NCI-H69 (cell line): ENCODE results near the gene TUBB1.
"Not testable (repeated sequence)": the region's sequence is repeated elsewhere in the genome, so short reads cannot be mapped to it uniquely, and the experiment has no call there.

ENCODE experiments used
- DNase-seq: peaks from one replicate; lab custom pipeline; 2025; lab: John Stamatoyannopoulos, UW

Gene TUBB1

GRCh38 chr20:59022754-59023153 is 3.5 kb downstream of the TUBB1 start:
- no peak for DNase-seq

GRCh38 chr20:59023616-59024015 is 4.4 kb downstream of the TUBB1 start:
- DNase-seq = no peak

DNA sequence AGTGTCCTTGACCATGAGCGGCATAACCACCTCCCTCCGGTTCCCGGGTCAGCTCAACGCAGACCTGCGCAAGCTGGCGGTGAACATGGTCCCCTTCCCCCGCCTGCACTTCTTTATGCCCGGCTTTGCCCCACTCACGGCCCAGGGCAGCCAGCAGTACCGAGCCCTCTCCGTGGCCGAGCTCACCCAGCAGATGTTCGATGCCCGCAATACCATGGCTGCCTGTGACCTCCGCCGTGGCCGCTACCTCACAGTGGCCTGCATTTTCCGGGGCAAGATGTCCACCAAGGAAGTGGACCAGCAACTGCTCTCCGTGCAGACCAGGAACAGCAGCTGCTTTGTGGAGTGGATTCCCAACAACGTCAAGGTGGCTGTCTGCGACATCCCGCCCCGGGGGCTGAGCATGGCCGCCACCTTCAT is 4.9 kb downstream of the TUBB1 start:
- DNase-seq = no peak

- DNase-seq = no peak
Observed at GRCh38 chr20:59025086-59025485, 5.9 kb downstream of the TUBB1 start.

GRCh38 chr20:59025511-59025910 is 6.3 kb downstream of the TUBB1 start:
- peak; percentile 8 for DNase-seq

- DNase-seq = no peak
Observed at GRCh38 chr20:59026904-59027740, 7.9 kb downstream of the TUBB1 start.

DNA sequence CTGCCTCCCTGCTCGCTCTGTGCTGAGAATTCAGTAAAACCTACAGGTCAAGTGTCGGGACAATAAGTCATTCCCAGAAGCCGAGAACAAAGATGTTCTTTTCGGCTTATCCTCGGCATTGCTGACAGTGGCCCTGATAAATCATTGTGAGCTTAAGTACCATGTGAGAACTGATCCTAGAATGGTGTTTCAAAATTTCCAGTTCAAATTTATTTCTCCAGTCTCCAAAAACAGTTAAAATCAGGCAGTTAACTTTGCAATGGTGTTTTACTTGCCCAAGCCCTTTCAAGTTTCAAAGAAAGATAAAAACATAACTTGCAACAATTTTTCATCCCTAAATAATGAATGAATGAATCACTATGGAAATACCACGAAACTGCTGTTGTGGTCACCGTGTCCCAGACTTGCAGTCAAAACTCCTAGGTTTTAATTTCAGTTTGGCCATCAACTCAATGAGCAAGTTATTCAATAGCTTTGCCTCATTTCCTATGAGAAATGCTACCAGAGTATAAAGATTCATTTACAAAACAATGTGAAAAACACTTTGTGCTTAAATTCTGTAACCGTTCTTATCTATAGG is 8.6 kb downstream of the TUBB1 start:
- DNase-seq = no peak

DNA sequence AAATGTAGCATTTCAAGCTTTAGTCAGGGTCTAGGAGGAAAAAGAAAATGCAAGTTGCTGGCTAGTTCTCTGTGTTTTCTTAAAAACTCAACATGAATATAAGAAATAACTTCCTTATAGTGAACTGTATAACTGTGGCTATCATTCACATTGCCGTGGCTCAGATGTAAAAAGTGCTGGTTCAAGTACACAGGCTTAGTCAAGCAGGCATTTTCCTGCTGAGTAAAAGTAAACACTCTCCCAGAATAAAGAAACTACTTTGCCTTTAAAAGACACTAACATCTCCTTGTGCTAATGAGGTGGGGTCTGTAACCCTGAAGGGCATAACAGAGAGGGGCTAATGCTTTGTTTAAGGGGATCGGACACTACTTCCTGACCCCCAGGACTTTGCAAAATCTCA is 9.6 kb downstream of the TUBB1 start:
- no peak for DNase-seq

- DNase-seq = no peak
Observed at GRCh38 chr20:59030911-59031563, 11.8 kb downstream of the TUBB1 start.

GRCh38 chr20:59031564-59032022 is 12.4 kb downstream of the TUBB1 start:
- peak; percentile 23 for DNase-seq

GRCh38 chr20:59032023-59032712 is 12.9 kb downstream of the TUBB1 start, which contains the start of gene ATP5F1E:
ATP5F1E (minus strand) TSS chr20:59032335; CDS start chr20:59032251, 84 bp downstream.
- DNase-seq = peak; percentile 97

DNA sequence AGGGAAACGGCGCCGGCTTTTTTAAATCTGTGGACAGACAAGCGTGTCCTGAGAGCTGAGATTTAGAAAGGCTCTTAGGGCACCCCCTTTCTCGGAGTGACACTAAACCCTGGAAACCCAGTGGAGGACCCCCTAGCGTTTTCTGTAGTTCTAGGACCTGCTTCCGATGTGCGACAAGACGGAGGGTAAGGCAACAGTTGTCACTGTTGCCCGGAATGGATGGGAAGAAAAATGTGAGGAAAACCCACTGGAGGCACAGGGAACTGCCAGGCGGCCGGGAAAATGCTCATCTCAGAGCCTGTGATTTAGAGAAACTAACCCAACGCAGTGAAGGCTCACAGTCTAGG is 13.5 kb downstream of the TUBB1 start:
- peak; percentile 92 for DNase-seq

- DNase-seq = no peak
Observed at GRCh38 chr20:59033093-59033492, 13.9 kb downstream of the TUBB1 start.

GRCh38 chr20:59033616-59034165 is 14.5 kb downstream of the TUBB1 start:
- DNase-seq = peak; percentile 78

DNA sequence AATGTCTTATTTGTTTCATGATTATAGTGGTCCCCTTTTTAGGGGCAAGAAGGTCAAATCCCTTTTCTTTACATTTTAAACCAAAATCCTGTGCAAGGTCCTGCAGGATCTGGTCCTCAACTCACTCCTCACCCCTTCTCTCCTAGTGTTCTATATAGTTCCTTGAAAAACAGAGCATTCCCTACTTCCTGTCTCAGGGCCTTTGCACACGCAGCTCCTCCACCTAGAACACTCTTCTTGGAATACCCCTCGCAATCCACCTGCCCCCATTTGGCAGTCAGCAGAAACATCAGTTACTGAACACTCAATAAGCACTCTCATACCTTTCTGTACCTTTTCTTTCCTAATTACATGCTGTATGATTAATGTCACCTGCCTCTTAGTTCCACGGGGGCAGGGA is 16.2 kb downstream of the TUBB1 start:
- peak; percentile 58 for DNase-seq

GRCh38 chr20:59037386-59037785 is 18.2 kb downstream of the TUBB1 start:
- DNase-seq = no peak

DNA sequence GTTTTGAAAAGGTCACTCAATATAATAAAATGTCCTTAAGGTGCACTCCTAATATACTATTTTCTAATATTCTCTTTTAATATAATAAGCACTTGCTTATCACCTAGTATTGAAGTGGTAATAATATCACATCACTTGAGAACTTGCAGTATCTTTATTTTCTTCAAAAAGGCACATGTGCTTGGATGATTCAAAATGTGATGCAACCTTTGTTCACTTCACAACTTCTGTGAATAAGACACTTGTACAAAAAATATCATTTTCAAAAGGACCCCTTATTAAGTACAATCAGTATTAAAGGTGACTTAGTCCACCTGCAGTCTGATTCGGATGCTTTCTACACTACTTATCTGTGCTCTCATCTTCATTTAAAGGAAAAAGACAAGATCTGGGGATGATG is 20.0 kb downstream of the TUBB1 start:
- DNase-seq = no peak

- DNase-seq = no peak
Observed at GRCh38 chr20:59040667-59041066, 21.4 kb downstream of the TUBB1 start.

DNA sequence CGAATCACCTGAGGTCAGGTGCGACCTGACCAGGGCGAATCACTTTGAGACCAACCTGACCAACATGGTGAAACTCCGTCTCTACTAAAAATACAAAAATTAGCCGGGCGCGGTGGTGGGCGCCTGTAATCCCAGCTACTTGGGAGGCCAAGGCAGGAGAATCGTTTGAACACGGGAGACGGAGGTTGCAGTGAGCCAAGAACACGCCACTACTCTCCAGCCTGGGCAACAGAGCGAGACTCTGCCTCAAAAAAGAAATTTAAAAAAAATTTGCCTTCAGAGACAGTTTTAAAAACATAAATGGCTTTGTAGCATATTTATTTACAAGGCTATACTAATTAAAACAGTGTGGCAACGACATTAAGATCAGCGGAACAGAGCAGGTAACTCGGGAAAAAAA is 22.3 kb downstream of the TUBB1 start:
- not testable (repeated sequence) for DNase-seq

- DNase-seq = peak; percentile 43
Observed at GRCh38 chr20:59042151-59042795, 23.0 kb downstream of the TUBB1 start, which contains the start of gene PRELID3B. PRELID3B (minus strand) TSS chr20:59042786; CDS start chr20:59042730, 56 bp downstream.
